H1 (cell line): ENCODE measurements around the gene RAB3IP. TPM values are rescaled to one million over a fixed set of nuclear protein-coding genes. Genes with fewer than 3 reads are reported as not detected.

Experiments used
- CTCF ChIA-PET: fragments of 300-600 bp; sonication (Branson Sonifier 250); formaldehyde crosslinking; loops from one replicate; lab custom pipeline; 2021; ENCODE audit not compliant: partially characterized antibody; lab: Charles Lee
- POLR2A ChIA-PET: fragments of 300-600 bp; sonication (Branson Sonifier 250); formaldehyde crosslinking; loops from one replicate; lab custom pipeline; 2021; ENCODE audit warnings: inconsistent platforms; ENCODE audit not compliant: partially characterized antibody; lab: Charles Lee
- DNase-seq, 2 experiments: peaks; one replicate each; pipeline versions ENCODE4 v3.0.0 to v3.0.0-alpha.2; 2010 to 2022; ENCODE audit warnings: low spot score in 2 of 2, low read depth in 1 of 2, mixed read lengths in 1 of 2
- FAIRE-seq: peaks from 2 replicates; lab custom pipeline; 2011; peaks lifted over from hg19 to GRCh38; lab: Jason Lieb, UNC
- H2AFZ ChIP-seq: 2 replicates; pipeline ENCODE4 v1.8.1; 2012; ENCODE audit warnings: low read length, inconsistent platforms
- H2AK5ac ChIP-seq: 2 replicates; pipeline ENCODE4 v1.6.1; 2013; ENCODE audit warnings: low read depth, low read length
- H2BK120ac ChIP-seq: replicated peaks from 2 replicates; pipeline ENCODE3; 2013; ENCODE audit warnings: low read depth, low read length, inconsistent platforms
- H2BK12ac ChIP-seq: 2 replicates; pipeline ENCODE4 v1.6.1; 2013; ENCODE audit warnings: low read depth, low read length
- H2BK15ac ChIP-seq: 2 replicates; pipeline ENCODE4 v1.6.1; 2013; ENCODE audit warnings: low read length
- H2BK20ac ChIP-seq: 2 replicates; pipeline ENCODE4 v1.6.1; 2013; ENCODE audit warnings: low read length
- H2BK5ac ChIP-seq: 2 replicates; pipeline ENCODE4 v1.6.1; 2013; ENCODE audit warnings: low read depth, low read length
- H3K14ac ChIP-seq: 2 replicates; pipeline ENCODE4 v1.6.1; 2013; ENCODE audit warnings: inconsistent platforms; ENCODE audit not compliant: insufficient read length
- H3K18ac ChIP-seq: 2 replicates; pipeline ENCODE4 v1.6.1; 2013; ENCODE audit warnings: low read length; ENCODE audit errors: extremely low read depth
- H3K23ac ChIP-seq: 2 replicates; pipeline ENCODE4 v1.6.1; 2013; ENCODE audit warnings: inconsistent platforms; ENCODE audit not compliant: insufficient read length
- H3K23me2 ChIP-seq: 2 replicates; pipeline ENCODE4 v1.6.1; 2013; ENCODE audit warnings: low read depth, low read length
- H3K27ac ChIP-seq: 2 replicates; pipeline ENCODE4 v1.6.1; 2011; ENCODE audit warnings: low read depth, low read length, inconsistent platforms
- H3K27me3 ChIP-seq, 4 experiments: replicated peaks in 1 of 4; 1 replicate in 1 of 4; 2 replicates in 3 of 4; pipeline versions ENCODE4 v1.6.1 to v1.8.1; 2011 to 2013; ENCODE audit warnings: low read length in 3 of 4, mild to moderate bottlenecking in 3 of 4, inconsistent platforms in 2 of 4, mixed read lengths in 2 of 4, moderate library complexity in 1 of 4; ENCODE audit not compliant: control insufficient read depth in 3 of 4, insufficient read depth in 3 of 4; ENCODE audit errors: extremely low read depth in 1 of 4
- H3K36me3 ChIP-seq, 4 experiments: 2 replicates each; pipeline versions ENCODE4 v1.6.1 to v1.8.1; 2011 to 2013; ENCODE audit warnings: mild to moderate bottlenecking in 4 of 4, low read length in 3 of 4, moderate library complexity in 2 of 4, control low read depth in 1 of 4, inconsistent platforms in 1 of 4; ENCODE audit not compliant: insufficient read depth in 4 of 4, control insufficient read depth in 2 of 4
- H3K4ac ChIP-seq: replicated peaks from 2 replicates; pipeline ENCODE3; 2013; ENCODE audit warnings: low read length, low read depth, mixed read lengths, inconsistent platforms; ENCODE audit not compliant: insufficient read length
- H3K4me1 ChIP-seq, 4 experiments: replicated peaks in 1 of 4; 1 replicate in 1 of 4; 2 replicates in 3 of 4; pipeline versions ENCODE4 v1.6.1 to v1.8.1; 2011 to 2013; ENCODE audit warnings: low read length in 3 of 4, inconsistent platforms in 2 of 4, mixed read lengths in 1 of 4; ENCODE audit not compliant: insufficient read depth in 4 of 4, control insufficient read depth in 3 of 4
- H3K4me2 ChIP-seq, 2 experiments: 2 replicates each; pipeline versions ENCODE4 v1.6.1 to v1.8.1; 2011 to 2013; ENCODE audit warnings: low read depth in 2 of 2, low read length in 2 of 2, control low read depth in 1 of 2, inconsistent platforms in 1 of 2, mild to moderate bottlenecking in 1 of 2; ENCODE audit not compliant: insufficient read depth in 1 of 2
- H3K4me3 ChIP-seq, 4 experiments: fragments of 200-600, 300-600 bp in 1 of 4; sonication (generic), shearing (Covaris generic), sonication (Bioruptor Twin) in 1 of 4; 2 replicates each; pipeline versions ENCODE4 v1.5.1 to v1.8.1; 2011 to 2016; ENCODE audit warnings: low read length in 4 of 4, low read depth in 3 of 4, control low read depth in 2 of 4, inconsistent platforms in 2 of 4, mild to moderate bottlenecking in 2 of 4, mixed read lengths in 1 of 4, moderate library complexity in 1 of 4; ENCODE audit not compliant: insufficient read depth in 2 of 4; ENCODE audit errors: extremely low read depth in 1 of 4
- H3K56ac ChIP-seq: replicated peaks from 2 replicates; pipeline ENCODE3; 2013; ENCODE audit warnings: low read depth, mild to moderate bottlenecking, mixed read lengths, low read length, inconsistent platforms; ENCODE audit not compliant: insufficient read length
- H3K79me1 ChIP-seq: 2 replicates; pipeline ENCODE4 v1.6.1; 2013; ENCODE audit warnings: low read depth, low read length, control low read depth
- H3K79me2 ChIP-seq, 2 experiments: 2 replicates each; pipeline versions ENCODE4 v1.6.1 to v1.8.1; 2012 to 2013; ENCODE audit warnings: low read length in 2 of 2, mild to moderate bottlenecking in 2 of 2, inconsistent platforms in 1 of 2; ENCODE audit not compliant: insufficient read depth in 2 of 2, control insufficient read depth in 1 of 2
- H3K9ac ChIP-seq, 4 experiments: replicated peaks in 1 of 4; 1 replicate in 1 of 4; 2 replicates in 3 of 4; pipeline versions ENCODE4 v1.6.1 to v1.8.1; 2011 to 2013; ENCODE audit warnings: low read depth in 3 of 4, low read length in 3 of 4, control low read depth in 2 of 4, mild to moderate bottlenecking in 2 of 4, moderate library complexity in 2 of 4, inconsistent platforms in 1 of 4; ENCODE audit errors: extremely low read depth in 1 of 4
- H3K9me3 ChIP-seq, 2 experiments: 2 replicates each; pipeline versions ENCODE4 v1.6.1 to v1.8.1; 2012 to 2013; ENCODE audit warnings: mild to moderate bottlenecking in 2 of 2, moderate library complexity in 2 of 2, control low read depth in 1 of 2, inconsistent platforms in 1 of 2, low read depth in 1 of 2, low read length in 1 of 2, mixed read lengths in 1 of 2; ENCODE audit not compliant: insufficient read depth in 2 of 2
- H4K20me1 ChIP-seq, 2 experiments: replicated peaks in 1 of 2; 2 replicates each; pipeline versions ENCODE3 to v1.8.1; 2011 to 2013; ENCODE audit warnings: inconsistent platforms in 2 of 2, low read length in 2 of 2, mild to moderate bottlenecking in 1 of 2; ENCODE audit not compliant: insufficient read depth in 2 of 2, control insufficient read depth in 1 of 2
- H4K5ac ChIP-seq: 2 replicates; pipeline ENCODE4 v1.6.1; 2013; ENCODE audit warnings: low read length, low read depth, mixed read lengths, inconsistent platforms; ENCODE audit not compliant: insufficient read length
- H4K8ac ChIP-seq: 2 replicates; pipeline ENCODE4 v1.8.0; 2013; ENCODE audit warnings: mild to moderate bottlenecking, moderate library complexity, low read length, inconsistent platforms; ENCODE audit not compliant: insufficient read depth; ENCODE audit errors: extremely low read depth
- H4K91ac ChIP-seq: replicated peaks from 2 replicates; pipeline ENCODE3; 2013; ENCODE audit warnings: low read length, mixed read lengths, inconsistent platforms; ENCODE audit not compliant: insufficient read length
- ASH2L ChIP-seq: fragments of 200-600, 300-600 bp; sonication (generic); IDR thresholded peaks from one replicate; pipeline ENCODE4 v1.7.1; 2017; ENCODE audit warnings: low read length
- BACH1 ChIP-seq: IDR thresholded peaks from 2 replicates; pipeline ENCODE4 v1.6.1; 2012; ENCODE audit warnings: low read length, improper control_type of control experiment
- BRCA1 ChIP-seq: IDR thresholded peaks from 2 replicates; pipeline ENCODE4 v1.6.1; 2012; ENCODE audit warnings: low read depth, low read length, improper control_type of control experiment
- CBX5 ChIP-seq: fragments of 300-800, 300-1000 bp; sonication (generic); IDR thresholded peaks from 2 replicates; pipeline ENCODE4 v1.7.1; 2016; ENCODE audit warnings: antibody characterized with exemption, low read length, low read depth
- JUND ChIP-seq: IDR thresholded peaks from 2 replicates; pipeline ENCODE4 v1.6.1; 2011; ENCODE audit warnings: mild to moderate bottlenecking, improper control_type of control experiment, low read length
- MAFK ChIP-seq: IDR thresholded peaks from 2 replicates; pipeline ENCODE4 v1.6.1; 2012; ENCODE audit warnings: low read depth, mild to moderate bottlenecking, improper control_type of control experiment, low read length
- NANOG ChIP-seq: IDR thresholded peaks from 2 replicates; pipeline ENCODE4 v1.6.1; 2011; ENCODE audit warnings: low read length, low read depth, mild to moderate bottlenecking, inconsistent platforms; ENCODE audit not compliant: insufficient read depth, poor library complexity, severe bottlenecking
- PHF8 ChIP-seq: fragments of 200-600 bp; sonication (generic); conservative IDR thresholded peaks from 2 replicates; pipeline ENCODE4 v1.7.1; 2012; ENCODE audit warnings: low read depth, mild to moderate bottlenecking, inconsistent platforms, low read length, moderate library complexity
- POU5F1 ChIP-seq: IDR thresholded peaks from 2 replicates; pipeline ENCODE4 v1.6.1; 2011; ENCODE audit warnings: low read depth, mild to moderate bottlenecking, low read length, moderate library complexity
- RAD21 ChIP-seq, 2 experiments: IDR thresholded peaks in 1 of 2; conservative IDR thresholded peaks in 1 of 2; 2 replicates each; pipeline ENCODE4 v1.6.1; 2011; ENCODE audit warnings: low read depth in 2 of 2, low read length in 2 of 2, improper control_type of control experiment in 1 of 2, inconsistent platforms in 1 of 2, mild to moderate bottlenecking in 1 of 2, moderate library complexity in 1 of 2
- WGBS, 2 experiments: shearing (Covaris generic) in 1 of 2; methylation state at CpG; one replicate each; pipeline versions ENCODE4 v1.1.6 to v1.1.7; 2013 to 2015; ENCODE audit warnings: low lambda C conversion rate in 2 of 2, mixed read lengths in 2 of 2, inconsistent platforms in 1 of 2, low coverage in 1 of 2, missing lambda C conversion rate in 1 of 2; ENCODE audit not compliant: insufficient replicate concordance in 2 of 2, insufficient coverage in 1 of 2, insufficient read length in 1 of 2; ENCODE audit errors: extremely low coverage in 1 of 2, missing lambda C conversion rate in 1 of 2; 5-methylcytosine and 5-hydroxymethylcytosine counted together
- polyA plus RNA-seq, 7 experiments: library from polyadenylated mRNA; depleted of rRNA in 3 of 7; stranded (reverse) in 5 of 7; unstranded in 2 of 7; fragments of >200 nt in 5 of 7; fragments of 200-250 nt in 2 of 7; gene quantifications; 1 replicate in 5 of 7; 2 replicates in 1 of 7; 4 replicates in 1 of 7; pipeline versions ENCODE4 v1.2.1 to v1.2.3, GENCODE V29; 2011 to 2013; ENCODE audit warnings: missing spikeins in 2 of 7, mixed read lengths in 2 of 7
- total RNA-seq: library from RNA; stranded (reverse); fragmentation: NEBNext Ultra II Directional; extraction: Animal tissue kit (Norgen Biotek cat#: 25700); gene quantifications from 2 replicates; pipeline ENCODE4 v1.2.1, GENCODE V29; 2021
- TF ChIP-seq, protein P1 (sequence below), 3 experiments: IDR thresholded peaks; 1 replicate in 2 of 3; 2 replicates in 1 of 3; pipeline versions ENCODE4 v1.5.1 to v1.6.1; 2011; ENCODE audit warnings: low read length in 3 of 3, mild to moderate bottlenecking in 3 of 3, inconsistent platforms in 2 of 3, low read depth in 1 of 3, moderate library complexity in 1 of 3; ENCODE audit not compliant: insufficient read depth in 1 of 3; ENCODE audit errors: control extremely low read depth in 1 of 3

The RAB3IP gene
- total and polyA plus RNA-seq, 2 of the 8 experiments (the other 6 are each of a cell fraction or from before 2014, with no cell fraction given) = 17.7 to 34.6 TPM

DNA sequence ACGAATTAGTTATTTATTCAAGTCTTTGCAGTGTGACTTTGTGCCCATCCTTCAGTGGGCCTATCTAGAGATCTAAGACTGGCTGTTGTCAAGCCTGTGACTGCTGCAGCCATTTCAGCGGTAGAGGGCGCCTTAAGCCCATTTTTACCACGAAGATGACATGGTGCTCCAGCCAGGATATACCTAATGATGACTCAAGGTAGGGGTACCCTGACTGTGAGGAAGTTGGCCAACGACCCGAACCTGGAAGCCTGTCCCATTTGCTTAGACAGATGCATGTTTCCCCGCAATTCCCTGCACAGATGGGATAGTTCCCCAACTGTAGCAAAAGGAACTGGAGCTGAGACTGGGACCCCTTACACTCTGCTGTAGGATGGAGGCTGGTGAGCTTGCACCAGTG, 41.3 kb downstream of the RAB3IP start:
- H3K36me3 ChIP-seq = no peaks in the 10 kb centered on the region
- ChIA-PET CTCF (interaction anchor here (0.6 to 2.5 kb wide), 29 partner anchors 9 to 941 kb away, joined by 3 to 11 read pairs (median 4); partner anchors contain the start of gene RAB3IP), POLR2A (interaction anchor here (1.0 to 1.4 kb wide), 3 partner anchors 12 to 94 kb away, joined by 3 to 5 read pairs (median 5); no protein-coding TSS in a partner anchor)
- 42% methylated on average over 7 of the region's 7 CpGs; no CpG with 5 or more reads in 1 of the 2 experiments for WGBS, 2 experiments
- no peak overlapping the region for H3K9ac ChIP-seq
- H4K5ac ChIP-seq = no peak overlapping the region
- H3K14ac ChIP-seq = no peak overlapping the region
- H3K23ac ChIP-seq = no peak overlapping the region
- no peak overlapping the region for H2BK15ac ChIP-seq
- H3K79me1 ChIP-seq = peaks cover 5% of the 10 kb centered on the region; the same call in 1 of the 2 replicates
- H2BK12ac ChIP-seq = no peak overlapping the region
- peak overlapping the region; percentile 44 for H3K4ac ChIP-seq
- no peak overlapping the region; a peak in 1 of 4 replicates for H3K4me2 ChIP-seq
- H2AFZ ChIP-seq = no peak overlapping the region
- no peak overlapping the region for H3K27ac ChIP-seq
- no peak overlapping the region for H3K4me3 ChIP-seq
- H2BK120ac ChIP-seq = no peak overlapping the region
- H3K4me1 ChIP-seq = no peaks in the 10 kb centered on the region; a peak in 2 of 7 replicates
- H3K23me2 ChIP-seq = no peaks in the 10 kb centered on the region
- H3K9me3 ChIP-seq = no peaks in the 10 kb centered on the region
- peak; percentile 54 to 79 for DNase-seq
- H3K56ac ChIP-seq = no peak overlapping the region
- FAIRE-seq = peak; percentile 93
- no peak overlapping the region for H2BK20ac ChIP-seq
- no peak overlapping the region for H2BK5ac ChIP-seq
- H3K18ac ChIP-seq = no peak overlapping the region
- H4K8ac ChIP-seq = no peak overlapping the region
- peaks cover 0 to 2% of the 10 kb centered on the region in 2 experiments for H4K20me1 ChIP-seq
- no peaks in the 10 kb centered on the region for H3K27me3 ChIP-seq
- H2AK5ac ChIP-seq = no peak overlapping the region
- H3K79me2 ChIP-seq = no peaks in the 10 kb centered on the region
- no peak overlapping the region for H4K91ac ChIP-seq
- TF ChIP-seq BACH1 (peak; percentile 70), CBX5 (no peak), BRCA1 (no peak), PHF8 (no peak), ASH2L (no peak), POU5F1 (no peak), JUND (peak; percentile 72), MAFK (peak; percentile 29; the same call in 1 of the 2 replicates), NANOG (no peak), RAD21 (IDR thresholded peaks at IDR 0.05 in 1 of 2, conservative IDR thresholded peaks at IDR 0.05 in 1 of 2; ENCODE audit: low read depth in 2 of 2, low read length in 2 of 2) (peak; percentile 86 to 89)
- TF ChIP-seq, protein P1, sequence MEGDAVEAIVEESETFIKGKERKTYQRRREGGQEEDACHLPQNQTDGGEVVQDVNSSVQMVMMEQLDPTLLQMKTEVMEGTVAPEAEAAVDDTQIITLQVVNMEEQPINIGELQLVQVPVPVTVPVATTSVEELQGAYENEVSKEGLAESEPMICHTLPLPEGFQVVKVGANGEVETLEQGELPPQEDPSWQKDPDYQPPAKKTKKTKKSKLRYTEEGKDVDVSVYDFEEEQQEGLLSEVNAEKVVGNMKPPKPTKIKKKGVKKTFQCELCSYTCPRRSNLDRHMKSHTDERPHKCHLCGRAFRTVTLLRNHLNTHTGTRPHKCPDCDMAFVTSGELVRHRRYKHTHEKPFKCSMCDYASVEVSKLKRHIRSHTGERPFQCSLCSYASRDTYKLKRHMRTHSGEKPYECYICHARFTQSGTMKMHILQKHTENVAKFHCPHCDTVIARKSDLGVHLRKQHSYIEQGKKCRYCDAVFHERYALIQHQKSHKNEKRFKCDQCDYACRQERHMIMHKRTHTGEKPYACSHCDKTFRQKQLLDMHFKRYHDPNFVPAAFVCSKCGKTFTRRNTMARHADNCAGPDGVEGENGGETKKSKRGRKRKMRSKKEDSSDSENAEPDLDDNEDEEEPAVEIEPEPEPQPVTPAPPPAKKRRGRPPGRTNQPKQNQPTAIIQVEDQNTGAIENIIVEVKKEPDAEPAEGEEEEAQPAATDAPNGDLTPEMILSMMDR (IDR thresholded peaks at IDR 0.05; ENCODE audit: control extremely low read depth in 1 of 3, insufficient read depth in 1 of 3, low read depth in 1 of 3, low read length in 3 of 3) = peak; percentile 70 to 87 (median 70)
